ENCODE measurements around the gene SPPL2C. TPM values are rescaled to one million over a fixed set of nuclear protein-coding genes. Genes with fewer than 3 reads are reported as not detected.
"Not testable (repeated sequence)": the region's sequence is repeated elsewhere in the genome, so short reads cannot be mapped to it uniquely, and the experiment has no call there.

The SPPL2C gene
- total RNA-seq, 1 experiment from 2014 or later: not detected

DNA sequence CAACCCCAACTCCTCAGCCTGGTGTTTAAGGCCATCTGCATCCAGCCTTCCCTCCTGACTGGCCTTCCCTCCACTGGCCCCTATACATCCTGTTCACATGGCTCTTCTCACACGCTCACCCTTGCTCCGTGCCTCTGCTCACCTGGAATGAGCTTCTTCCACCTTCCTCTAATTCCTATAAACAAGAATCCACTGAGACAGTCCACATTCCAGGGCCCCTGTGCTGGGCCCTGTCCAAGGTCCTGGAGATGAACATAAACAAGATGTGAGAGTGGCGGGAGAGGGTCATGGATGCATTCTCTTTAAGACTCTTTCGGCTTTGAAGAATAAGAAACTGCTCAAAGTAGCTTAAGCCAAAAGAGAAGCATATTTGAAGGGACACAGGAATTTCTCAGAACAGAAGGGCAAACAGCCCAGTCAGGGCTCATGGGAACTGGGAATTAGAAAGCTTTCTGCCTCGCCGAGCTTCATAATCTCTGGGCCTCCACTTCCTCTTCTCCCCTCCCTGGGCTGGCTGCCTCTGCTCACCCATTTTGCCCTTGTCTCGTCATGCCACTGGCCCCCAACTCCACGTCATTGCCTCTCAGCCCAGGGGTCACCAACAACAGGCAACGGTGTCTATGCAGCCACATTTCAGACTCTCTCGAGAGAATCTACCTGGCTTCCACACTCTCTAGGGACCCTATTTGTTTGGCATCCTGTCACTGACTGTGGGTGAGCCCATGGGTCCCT lies 13.5 kb downstream of the SPPL2C start:
- BruUV-seq (replicated peaks): no TSS peak
- DNase-seq: peak; percentile 63 to 79
- Histone ChIP-seq H3K4me1 (peaks cover 5% of the 10 kb centered on the region; the same call in 1 of the 2 replicates), H3K36me3 (ENCODE audit: control insufficient read depth, insufficient read depth, low read length) (no peaks in the 10 kb centered on the region), H3K27me3 (replicated peaks; ENCODE audit: control insufficient read depth, insufficient read depth, low read length) (no peaks in the 10 kb centered on the region; the same call in 1 of the 2 replicates), H3K9me3 (no peaks in the 10 kb centered on the region), H3K4me3 (ENCODE audit: low read depth, low read length) (no peak overlapping the region)
- peaks cover 10% of the 10 kb centered on the region for H3K36me3 Mint-ChIP-seq (ENCODE audit: insufficient read depth, unreplicated experiment)
- ChIA-PET CTCF (interaction anchor here (1.0 kb wide), 1 partner anchor 218 kb away, joined by 4 read pairs; no protein-coding TSS in a partner anchor), POLR2A (no interaction called here)
- TF ChIP-seq, protein P1, sequence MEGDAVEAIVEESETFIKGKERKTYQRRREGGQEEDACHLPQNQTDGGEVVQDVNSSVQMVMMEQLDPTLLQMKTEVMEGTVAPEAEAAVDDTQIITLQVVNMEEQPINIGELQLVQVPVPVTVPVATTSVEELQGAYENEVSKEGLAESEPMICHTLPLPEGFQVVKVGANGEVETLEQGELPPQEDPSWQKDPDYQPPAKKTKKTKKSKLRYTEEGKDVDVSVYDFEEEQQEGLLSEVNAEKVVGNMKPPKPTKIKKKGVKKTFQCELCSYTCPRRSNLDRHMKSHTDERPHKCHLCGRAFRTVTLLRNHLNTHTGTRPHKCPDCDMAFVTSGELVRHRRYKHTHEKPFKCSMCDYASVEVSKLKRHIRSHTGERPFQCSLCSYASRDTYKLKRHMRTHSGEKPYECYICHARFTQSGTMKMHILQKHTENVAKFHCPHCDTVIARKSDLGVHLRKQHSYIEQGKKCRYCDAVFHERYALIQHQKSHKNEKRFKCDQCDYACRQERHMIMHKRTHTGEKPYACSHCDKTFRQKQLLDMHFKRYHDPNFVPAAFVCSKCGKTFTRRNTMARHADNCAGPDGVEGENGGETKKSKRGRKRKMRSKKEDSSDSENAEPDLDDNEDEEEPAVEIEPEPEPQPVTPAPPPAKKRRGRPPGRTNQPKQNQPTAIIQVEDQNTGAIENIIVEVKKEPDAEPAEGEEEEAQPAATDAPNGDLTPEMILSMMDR (IDR thresholded peaks at IDR 0.05; ENCODE audit: insufficient read depth in 1 of 2, low read depth in 1 of 2, low read length in 1 of 2, severe bottlenecking in 1 of 2, unreplicated experiment in 1 of 2): no peak
- intact Hi-C loops (cut with micrococcal nuclease; ENCODE audit: unreplicated experiment): no loop called here
- no peaks in the 10 kb centered on the region for H3K9me3 Mint-ChIP-seq (ENCODE audit: unreplicated experiment)
- H3K4me3 Mint-ChIP-seq (ENCODE audit: unreplicated experiment): no peak overlapping the region
- H3K27ac Mint-ChIP-seq (ENCODE audit: unreplicated experiment): no peak overlapping the region
- peaks cover 23% of the 10 kb centered on the region for H3K27me3 Mint-ChIP-seq (ENCODE audit: insufficient read depth, unreplicated experiment)
- peaks cover 8% of the 10 kb centered on the region for H3K4me1 Mint-ChIP-seq (ENCODE audit: low read depth, unreplicated experiment)

- no peaks in the 10 kb centered on the region for H3K9me3 Mint-ChIP-seq (ENCODE audit: unreplicated experiment)
- peaks cover 11% of the 10 kb centered on the region for H3K27me3 Mint-ChIP-seq (ENCODE audit: insufficient read depth, unreplicated experiment)
- no peak overlapping the region for H3K27ac Mint-ChIP-seq (ENCODE audit: unreplicated experiment)
- POLR2A ChIA-PET: no interaction called here
- CTCF ChIA-PET: interaction anchor here (0.6 kb wide), 1 partner anchor 373 kb away, joined by 3 read pairs; no protein-coding TSS in a partner anchor
- H3K4me1 Mint-ChIP-seq (ENCODE audit: low read depth, unreplicated experiment): peaks cover 26% of the 10 kb centered on the region
- BruUV-seq (replicated peaks): no TSS peak
- intact Hi-C loops (cut with micrococcal nuclease; ENCODE audit: unreplicated experiment): no loop called here
- TF ChIP-seq, protein P1 (IDR thresholded peaks at IDR 0.05; ENCODE audit: insufficient read depth in 1 of 2, low read depth in 1 of 2, low read length in 1 of 2, severe bottlenecking in 1 of 2, unreplicated experiment in 1 of 2): no peak
- no peaks in the 10 kb centered on the region for H3K27me3 ChIP-seq (replicated peaks; ENCODE audit: control insufficient read depth, insufficient read depth, low read length)
- peaks cover 6% of the 10 kb centered on the region for H3K36me3 Mint-ChIP-seq (ENCODE audit: insufficient read depth, unreplicated experiment)
- DNase-seq: no peak
- no peaks in the 10 kb centered on the region for H3K9me3 ChIP-seq
- no peak overlapping the region for H3K4me3 ChIP-seq (ENCODE audit: low read depth, low read length)
- H3K36me3 ChIP-seq (ENCODE audit: control insufficient read depth, insufficient read depth, low read length): no peaks in the 10 kb centered on the region
- peaks cover 27% of the 10 kb centered on the region for H3K4me1 ChIP-seq
- no peak overlapping the region for H3K4me3 Mint-ChIP-seq (ENCODE audit: unreplicated experiment)
Measured at GRCh38 chr17:45861165-45861564, 16.5 kb downstream of the SPPL2C start.

- H3K27ac Mint-ChIP-seq (ENCODE audit: unreplicated experiment); H3K27me3 ChIP-seq (replicated peaks; ENCODE audit: control insufficient read depth, insufficient read depth, low read length); CTCF ChIA-PET; DNase-seq; H3K9me3 Mint-ChIP-seq (ENCODE audit: unreplicated experiment); H3K9me3 ChIP-seq; H3K36me3 ChIP-seq (ENCODE audit: control insufficient read depth, insufficient read depth, low read length); BruUV-seq (replicated peaks); intact Hi-C loops (cut with micrococcal nuclease; ENCODE audit: unreplicated experiment); H3K4me3 ChIP-seq (ENCODE audit: low read depth, low read length); H3K4me3 Mint-ChIP-seq (ENCODE audit: unreplicated experiment); POLR2A ChIA-PET; H3K36me3 Mint-ChIP-seq (ENCODE audit: insufficient read depth, unreplicated experiment): not testable (repeated sequence)
- H3K4me1 ChIP-seq: peaks cover 30% of the 10 kb centered on the region
- peaks cover 26% of the 10 kb centered on the region for H3K4me1 Mint-ChIP-seq (ENCODE audit: low read depth, unreplicated experiment)
- H3K27me3 Mint-ChIP-seq (ENCODE audit: insufficient read depth, unreplicated experiment): peaks cover 11% of the 10 kb centered on the region
Measured at GRCh38 chr17:45862127-45862526, 17.4 kb downstream of the SPPL2C start.

Measured in Caco-2 (cell line).